CD4-positive, alpha-beta T cell (primary cell): ENCODE measurements around the gene SEMA4D. TPM values are rescaled to one million over a fixed set of nuclear protein-coding genes. Genes with fewer than 3 reads are reported as not detected.

Source experiments
- ATAC-seq: fragments of 200-7000 bp; cut with Tn5 transposase; one replicate; pipeline ENCODE4 v1.10.0; 2022; ENCODE audit warnings: mild to moderate bottlenecking; ENCODE audit not compliant: poor library complexity
- CTCF ChIA-PET: fragments of 350-600 bp; sonication (Branson Sonifier 250); formaldehyde crosslinking; loops from one replicate; lab custom pipeline; 2021; ENCODE audit warnings: antibody characterized with exemption, inconsistent platforms; lab: Charles Lee
- POLR2A ChIA-PET: fragments of 350-600 bp; sonication (Branson Sonifier 250); formaldehyde crosslinking; loops from one replicate; lab custom pipeline; 2021; ENCODE audit warnings: antibody characterized with exemption, inconsistent platforms; lab: Charles Lee
- DNase-seq, 14 experiments: peaks; one replicate each; pipeline ENCODE4 v3.0.0-alpha.2; 2013 to 2020; ENCODE audit warnings: mixed read lengths in 2 of 14
- H3K27ac ChIP-seq, 2 donors: one replicate each; pipeline versions ENCODE4 v1.5.1 to v1.7.0; 2013; ENCODE audit warnings: low read length in 2 of 2, low read depth in 1 of 2, mild to moderate bottlenecking in 1 of 2
- H3K27me3 ChIP-seq, 2 experiments: 1 replicate in 1 of 2; 2 replicates in 1 of 2; pipeline versions ENCODE4 v1.6.1 to v1.7.0; 2013; ENCODE audit warnings: low read length in 2 of 2, control low read depth in 1 of 2, mild to moderate bottlenecking in 1 of 2, moderate library complexity in 1 of 2; ENCODE audit not compliant: insufficient read depth in 2 of 2, control insufficient read depth in 1 of 2
- H3K36me3 ChIP-seq: one replicate; pipeline ENCODE4 v1.6.1; 2013; ENCODE audit warnings: low read length, control low read depth; ENCODE audit not compliant: insufficient read depth
- H3K4me1 ChIP-seq: one replicate; pipeline ENCODE4 v1.6.1; 2013; ENCODE audit warnings: low read length, control low read depth; ENCODE audit not compliant: insufficient read depth
- H3K4me3 ChIP-seq: one replicate; pipeline ENCODE4 v1.5.1; 2013; ENCODE audit warnings: mild to moderate bottlenecking, low read length, moderate library complexity
- H3K9me3 ChIP-seq, 2 experiments: 1 replicate in 1 of 2; 2 replicates in 1 of 2; pipeline versions ENCODE4 v1.6.1 to v1.7.0; 2013; ENCODE audit warnings: low read length in 2 of 2, mild to moderate bottlenecking in 2 of 2, control low read depth in 1 of 2, moderate library complexity in 1 of 2; ENCODE audit not compliant: control insufficient read depth in 1 of 2, insufficient read depth in 1 of 2
- H3K27ac Mint-ChIP-seq: one replicate; pipeline ENCODE4 v1.8.0; 2020; ENCODE audit warnings: mixed read lengths
- H3K27me3 Mint-ChIP-seq: one replicate; pipeline ENCODE4 v1.8.0; 2021; ENCODE audit warnings: mixed read lengths
- H3K36me3 Mint-ChIP-seq: one replicate; pipeline ENCODE4 v1.8.0; 2021; ENCODE audit warnings: low read depth, mixed read lengths
- H3K4me1 Mint-ChIP-seq: one replicate; pipeline ENCODE4 v1.8.0; 2021; ENCODE audit warnings: low read depth, mixed read lengths
- H3K4me3 Mint-ChIP-seq: one replicate; pipeline ENCODE4 v1.8.0; 2020; ENCODE audit warnings: mild to moderate bottlenecking, mixed read lengths
- H3K9me3 Mint-ChIP-seq: one replicate; pipeline ENCODE4 v1.8.0; 2020; ENCODE audit warnings: mixed read lengths
- intact Hi-C, 2 experiments: fragments of 100-400 bp; cut with DNase I in 1 of 2; cut with micrococcal nuclease in 1 of 2; formaldehyde crosslinking; loops; one replicate each; pipeline versions ENCODE4 v1.15.1 to v1.9.0; 2023 to 2025; cut with DNase I, micrococcal nuclease
- total RNA-seq, 174 experiments: library from RNA in 2 of 174; stranded (reverse) in 2 of 174; gene quantifications; one replicate each; pipeline ENCODE4 v1.2.3 and lab custom pipeline; 2021 to 2026
- TF ChIP-seq, protein P1 (sequence below): fragments of 200-600 bp; IDR thresholded peaks from one replicate; pipeline ENCODE4 v1.8.0; 2022; ENCODE audit warnings: antibody characterized with exemption, mild to moderate bottlenecking

SEMA4D gene
- total RNA-seq, 2 experiments from 2014 or later, result 399 to 430 TPM

DNA sequence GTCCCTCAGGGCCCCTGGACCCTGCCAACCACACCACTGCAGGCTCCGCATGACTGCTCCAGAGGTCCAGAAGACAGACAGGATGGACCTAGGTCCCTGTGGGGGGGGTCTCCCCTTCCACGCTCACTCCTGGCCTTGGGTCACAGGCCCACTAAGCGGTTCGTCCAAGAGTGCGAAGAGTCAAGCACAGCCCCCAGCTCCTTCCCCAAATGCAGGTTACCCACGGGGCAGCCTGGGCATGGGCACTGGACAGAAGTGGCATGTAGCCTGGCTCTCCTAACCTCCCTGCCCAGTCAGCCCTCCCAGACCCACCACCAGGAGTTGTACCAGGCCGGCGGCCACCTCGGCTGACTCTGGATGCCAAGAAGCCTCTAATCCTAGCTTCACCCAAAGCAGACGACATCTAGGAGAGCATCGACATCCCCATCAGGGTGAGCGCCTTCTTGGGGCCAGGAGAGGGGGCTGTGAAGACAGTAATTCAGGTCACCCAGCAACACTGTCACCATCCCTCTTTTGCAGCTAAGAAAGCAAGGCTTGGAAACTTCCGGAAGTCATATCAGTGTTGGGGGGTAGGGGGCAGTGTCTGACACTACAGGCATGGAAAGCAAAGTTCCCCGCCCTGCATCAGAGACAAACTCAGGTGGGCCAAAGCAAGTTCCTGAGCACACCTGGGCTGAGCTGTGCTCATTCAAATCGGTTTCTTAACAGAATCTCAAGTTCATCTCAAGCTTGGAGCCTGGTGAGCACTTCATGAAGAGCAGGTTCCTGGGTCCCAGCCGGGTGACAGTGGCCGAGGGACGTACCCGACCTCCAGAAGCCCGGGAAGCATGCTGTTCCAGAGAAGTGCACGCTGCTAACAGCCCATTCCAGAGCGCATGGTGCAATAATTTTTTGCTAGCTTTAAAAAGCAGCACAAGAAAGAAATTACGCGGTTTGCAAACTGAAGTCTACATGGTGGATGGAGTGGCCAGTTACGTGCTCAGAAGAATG, 68.7 kb downstream of the SEMA4D start:
- peaks cover 65% of the 10 kb centered on the region for H3K36me3 Mint-ChIP-seq
- Histone ChIP-seq H3K27ac (peak overlapping the region in 1 of 2 donors; percentile 67), H3K36me3 (peaks cover 53% of the 10 kb centered on the region), H3K4me3 (no peak overlapping the region), H3K4me1 (peaks cover 100% of the 10 kb centered on the region), H3K27me3 (no peaks in the 10 kb centered on the region), H3K9me3 (no peaks in the 10 kb centered on the region)
- TF ChIP-seq, protein P1, sequence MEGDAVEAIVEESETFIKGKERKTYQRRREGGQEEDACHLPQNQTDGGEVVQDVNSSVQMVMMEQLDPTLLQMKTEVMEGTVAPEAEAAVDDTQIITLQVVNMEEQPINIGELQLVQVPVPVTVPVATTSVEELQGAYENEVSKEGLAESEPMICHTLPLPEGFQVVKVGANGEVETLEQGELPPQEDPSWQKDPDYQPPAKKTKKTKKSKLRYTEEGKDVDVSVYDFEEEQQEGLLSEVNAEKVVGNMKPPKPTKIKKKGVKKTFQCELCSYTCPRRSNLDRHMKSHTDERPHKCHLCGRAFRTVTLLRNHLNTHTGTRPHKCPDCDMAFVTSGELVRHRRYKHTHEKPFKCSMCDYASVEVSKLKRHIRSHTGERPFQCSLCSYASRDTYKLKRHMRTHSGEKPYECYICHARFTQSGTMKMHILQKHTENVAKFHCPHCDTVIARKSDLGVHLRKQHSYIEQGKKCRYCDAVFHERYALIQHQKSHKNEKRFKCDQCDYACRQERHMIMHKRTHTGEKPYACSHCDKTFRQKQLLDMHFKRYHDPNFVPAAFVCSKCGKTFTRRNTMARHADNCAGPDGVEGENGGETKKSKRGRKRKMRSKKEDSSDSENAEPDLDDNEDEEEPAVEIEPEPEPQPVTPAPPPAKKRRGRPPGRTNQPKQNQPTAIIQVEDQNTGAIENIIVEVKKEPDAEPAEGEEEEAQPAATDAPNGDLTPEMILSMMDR, result peak; percentile 58
- ATAC-seq (peak; percentile 81), DNase-seq (peak; percentile 44 to 85 (median 60))
- peak overlapping the region; percentile 96 for H3K27ac Mint-ChIP-seq
- intact Hi-C loops, result loop anchor here (1.0 to 5.0 kb wide), 4 partner anchors 33 to 120 kb away; partner anchors contain the start of gene SECISBP2 (in 1 of the 2)
- H3K4me3 Mint-ChIP-seq, result peak overlapping the region; percentile 63
- H3K9me3 Mint-ChIP-seq, result no peaks in the 10 kb centered on the region
- CTCF ChIA-PET, result interaction anchor here (0.7 to 10.2 kb wide), 47 partner anchors 9 to 174 kb away, joined by 3 to 156 read pairs (median 6); partner anchors contain the start of gene SECISBP2
- POLR2A ChIA-PET, result interaction anchor here (0.7 to 2.3 kb wide), 13 partner anchors 11 to 120 kb away, joined by 3 to 22 read pairs (median 4); no protein-coding TSS in a partner anchor
- H3K4me1 Mint-ChIP-seq, result peaks cover 95% of the 10 kb centered on the region
- H3K27me3 Mint-ChIP-seq, result no peaks in the 10 kb centered on the region

DNA sequence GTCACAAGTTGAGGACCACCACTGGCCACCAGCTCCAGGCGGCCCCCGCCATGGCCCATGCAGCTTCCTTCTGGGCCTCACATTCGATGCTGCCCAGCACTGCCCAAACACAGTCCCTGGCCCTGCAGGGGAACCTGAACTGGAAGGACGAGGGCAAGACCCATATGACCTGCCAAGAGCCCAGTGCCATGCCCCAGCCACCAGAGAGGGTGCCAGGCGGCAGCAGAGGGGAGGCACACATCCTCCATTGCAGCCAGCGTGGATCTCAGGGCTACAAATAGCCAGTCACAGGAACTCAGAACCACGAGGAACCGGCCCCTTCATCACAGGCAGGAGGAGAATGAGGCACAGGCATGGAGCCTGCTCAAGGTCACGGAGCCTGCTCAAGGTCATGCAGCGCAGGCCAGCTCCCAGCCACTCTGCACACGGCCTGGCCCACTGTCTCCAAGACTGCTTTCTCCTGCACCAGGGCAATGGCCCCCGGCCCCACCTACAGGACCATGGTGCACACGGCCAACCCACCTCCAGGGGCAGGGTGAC, 69.6 kb downstream of the SEMA4D start:
- Histone ChIP-seq H3K4me3 (no peak overlapping the region), H3K4me1 (peaks cover 100% of the 10 kb centered on the region), H3K27ac (peak overlapping the region; percentile 55 to 67), H3K27me3 (no peaks in the 10 kb centered on the region), H3K9me3 (no peaks in the 10 kb centered on the region), H3K36me3 (peaks cover 46% of the 10 kb centered on the region)
- ATAC-seq, result no peak
- POLR2A ChIA-PET, result interaction anchor here (0.9 to 2.3 kb wide), 4 partner anchors 16 to 121 kb away, joined by 3 to 22 read pairs (median 6); no protein-coding TSS in a partner anchor
- peak overlapping the region; percentile 96 for H3K27ac Mint-ChIP-seq
- no peak for DNase-seq
- peaks cover 97% of the 10 kb centered on the region for H3K4me1 Mint-ChIP-seq
- no peaks in the 10 kb centered on the region for H3K27me3 Mint-ChIP-seq
- H3K9me3 Mint-ChIP-seq, result no peaks in the 10 kb centered on the region
- intact Hi-C loops, result loop anchor here in 1 of 2 experiments (5.0 kb wide), 2 partner anchors 34 to 111 kb away; partner anchors contain the start of gene SECISBP2
- TF ChIP-seq, protein P1, result no peak
- no peak overlapping the region for H3K4me3 Mint-ChIP-seq
- peaks cover 60% of the 10 kb centered on the region for H3K36me3 Mint-ChIP-seq
- CTCF ChIA-PET, result interaction anchor here (0.9 to 10.2 kb wide), 16 partner anchors 10 to 128 kb away, joined by 3 to 156 read pairs (median 9); no protein-coding TSS in a partner anchor

DNA sequence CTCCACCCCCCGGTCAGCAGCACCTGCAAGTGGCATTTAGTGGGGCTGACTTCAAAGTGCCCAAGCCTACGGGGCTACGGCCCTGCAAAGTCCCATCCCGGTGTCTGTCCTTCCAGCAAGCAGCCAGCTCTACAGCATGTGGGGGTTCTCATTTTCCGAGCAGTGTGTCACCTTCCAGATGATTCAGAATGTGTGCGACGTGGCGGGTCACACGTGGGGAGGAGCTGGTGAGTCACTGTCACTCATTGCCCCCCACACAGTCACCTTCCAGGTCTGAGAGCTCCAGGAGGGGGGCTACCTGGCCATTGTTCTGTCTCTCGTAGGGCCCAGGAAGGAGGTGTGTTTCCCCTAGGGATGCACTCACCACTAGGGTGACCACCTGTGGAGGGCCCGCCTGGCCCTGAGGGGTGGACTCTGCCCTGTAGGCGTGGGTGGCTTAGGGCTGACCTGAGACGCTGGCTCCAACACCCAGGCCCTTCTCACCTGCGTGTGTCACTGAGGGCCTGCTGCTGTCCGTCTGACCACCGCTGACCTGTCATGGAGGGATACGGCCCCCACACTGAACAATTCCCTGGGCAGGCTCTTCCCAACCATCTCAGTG, 70.2 kb downstream of the SEMA4D start:
- Histone ChIP-seq H3K4me1 (peaks cover 100% of the 10 kb centered on the region), H3K27ac (peak overlapping the region; percentile 55 to 67), H3K27me3 (no peaks in the 10 kb centered on the region), H3K9me3 (no peaks in the 10 kb centered on the region), H3K36me3 (peaks cover 43% of the 10 kb centered on the region), H3K4me3 (no peak overlapping the region)
- Mint-ChIP-seq H3K4me3 (peak overlapping the region; percentile 65), H3K36me3 (peaks cover 56% of the 10 kb centered on the region), H3K27me3 (no peaks in the 10 kb centered on the region), H3K27ac (peak overlapping the region; percentile 96), H3K9me3 (no peaks in the 10 kb centered on the region), H3K4me1 (peaks cover 98% of the 10 kb centered on the region)
- ATAC-seq (peak; percentile 44), DNase-seq (peak in 12 of 14 experiments; percentile 37 to 81 (median 60))
- ChIA-PET POLR2A (interaction anchor here (0.9 to 1.6 kb wide), 2 partner anchors 25 to 121 kb away, joined by 3 read pairs; no protein-coding TSS in a partner anchor), CTCF (interaction anchor here (0.5 to 10.2 kb wide), 8 partner anchors 10 to 160 kb away, joined by 3 to 156 read pairs (median 8); no protein-coding TSS in a partner anchor)
- TF ChIP-seq, protein P1, result no peak
- intact Hi-C loops, result loop anchor here in 1 of 2 experiments (5.0 kb wide), 2 partner anchors 35 to 110 kb away; partner anchors contain the start of gene SECISBP2
